NCI-H510A treated with DMSO at 0.1 percent for 48 hours (cell line): ENCODE data around the gene SPDYE2.
"Not testable (repeated sequence)": the region's sequence is repeated elsewhere in the genome, so short reads cannot be mapped to it uniquely, and the experiment has no call there.

Source experiments
- DNase-seq: peaks from one replicate; lab custom pipeline; 2025; lab: John Stamatoyannopoulos, UW

The SPDYE2 gene

DNA sequence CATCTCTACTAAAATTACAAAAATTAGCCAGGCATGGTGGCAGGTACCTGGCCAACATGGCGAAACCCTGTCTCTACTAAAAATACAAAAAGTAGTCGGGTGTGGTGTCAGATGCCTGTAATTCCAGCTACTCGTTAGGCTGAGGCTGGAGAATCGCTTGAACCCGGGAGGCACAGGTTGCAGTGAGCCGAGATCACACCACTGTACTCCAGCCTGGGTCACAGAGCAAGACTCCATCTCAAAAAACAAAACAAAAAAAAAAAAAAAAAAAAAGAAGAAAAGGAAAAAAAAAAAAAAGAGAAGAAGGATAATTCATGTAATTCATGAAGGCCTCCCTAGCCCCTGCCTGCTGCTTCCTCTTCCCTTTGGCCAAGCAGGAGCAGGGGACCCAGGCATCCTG is 10.4 kb upstream of the SPDYE2 start:
- not testable (repeated sequence) for DNase-seq

DNA sequence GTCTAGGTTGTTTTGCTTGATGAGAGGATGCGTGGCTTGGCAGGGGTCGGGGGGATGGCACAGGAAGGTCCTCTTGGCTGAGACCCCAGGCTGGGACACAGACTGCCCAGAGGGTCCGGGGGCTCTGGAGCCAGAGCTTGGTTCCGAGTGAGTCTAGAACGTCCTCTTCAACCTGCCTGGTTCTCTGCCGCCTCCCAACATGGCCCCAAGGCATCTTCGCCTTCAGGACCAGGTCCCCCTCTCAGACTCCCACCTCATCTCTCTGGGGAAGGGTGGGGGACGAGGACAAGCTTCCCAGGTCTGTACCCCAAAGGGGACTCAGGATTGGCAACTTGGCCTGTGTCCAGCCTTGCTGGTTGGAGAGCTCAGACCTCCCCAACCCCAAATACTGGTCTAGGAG is 8.9 kb upstream of the SPDYE2 start:
- DNase-seq = not testable (repeated sequence)

DNA sequence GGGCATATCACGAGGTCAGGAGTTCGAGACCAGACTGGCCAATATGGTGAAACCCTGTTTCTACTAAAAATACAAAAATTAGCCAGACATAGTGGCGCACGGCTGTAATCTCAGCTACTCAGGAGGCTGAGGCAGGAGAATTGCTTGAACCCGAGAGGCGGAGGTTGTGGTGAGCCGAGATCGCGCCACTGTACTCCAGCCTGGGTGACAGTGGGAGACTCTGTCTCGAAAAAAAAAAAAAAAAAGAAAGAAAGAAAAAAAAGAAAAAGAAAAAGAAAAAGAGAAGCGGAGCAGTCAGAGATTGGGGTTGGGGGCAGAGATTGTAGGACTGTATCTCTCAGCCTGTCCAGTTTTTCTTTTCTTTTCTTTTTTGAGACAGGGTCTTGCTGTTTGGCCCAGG is 8.3 kb upstream of the SPDYE2 start:
- DNase-seq = not testable (repeated sequence)

DNA sequence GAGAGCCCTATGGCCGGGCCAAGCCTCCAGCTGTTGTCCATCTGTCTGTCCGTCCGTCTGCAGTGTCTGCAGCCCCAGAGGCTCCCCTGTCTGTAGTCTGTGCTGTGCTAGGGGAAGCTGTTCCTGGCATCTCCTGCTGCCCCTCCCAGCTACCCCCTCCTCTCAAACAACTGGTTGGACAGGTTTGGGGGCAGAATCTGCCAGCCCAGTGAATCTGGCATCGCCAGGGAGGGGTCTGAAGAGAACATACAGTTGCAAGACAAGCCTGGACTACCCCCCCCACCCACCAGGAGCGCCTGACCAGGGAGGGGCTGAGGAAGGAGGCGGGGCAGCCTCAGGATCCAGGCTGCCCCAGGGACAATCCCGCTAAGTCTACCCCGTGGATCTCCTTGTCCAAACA is 7.4 kb upstream of the SPDYE2 start, which contains the start of gene UPK3BL2:
UPK3BL2 (minus strand) TSS at position 101 of the 400 bp plus-strand sequence; CDS start at position 41, 60 bp downstream.
- DNase-seq = not testable (repeated sequence)

DNA sequence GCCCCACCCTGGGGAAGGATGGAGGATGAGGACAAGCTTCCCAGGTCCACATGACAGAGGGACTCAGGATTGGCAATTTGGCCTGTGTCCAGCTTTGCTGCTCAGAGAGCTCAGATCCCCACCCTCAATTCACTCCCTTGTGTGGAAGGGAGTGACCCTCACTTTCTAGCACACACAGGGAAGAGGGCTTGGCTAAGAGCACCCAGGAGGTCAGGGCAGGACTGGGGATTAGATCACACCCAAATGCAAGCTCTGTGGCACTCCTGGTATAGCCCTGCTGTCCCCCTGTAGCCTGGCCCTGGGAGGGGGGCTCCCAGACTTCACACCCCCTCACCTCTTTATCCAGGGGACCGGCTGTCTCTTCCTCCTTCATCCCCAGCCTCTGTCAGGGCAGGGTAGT is 6.7 kb upstream of the SPDYE2 start:
- DNase-seq = not testable (repeated sequence)

DNA sequence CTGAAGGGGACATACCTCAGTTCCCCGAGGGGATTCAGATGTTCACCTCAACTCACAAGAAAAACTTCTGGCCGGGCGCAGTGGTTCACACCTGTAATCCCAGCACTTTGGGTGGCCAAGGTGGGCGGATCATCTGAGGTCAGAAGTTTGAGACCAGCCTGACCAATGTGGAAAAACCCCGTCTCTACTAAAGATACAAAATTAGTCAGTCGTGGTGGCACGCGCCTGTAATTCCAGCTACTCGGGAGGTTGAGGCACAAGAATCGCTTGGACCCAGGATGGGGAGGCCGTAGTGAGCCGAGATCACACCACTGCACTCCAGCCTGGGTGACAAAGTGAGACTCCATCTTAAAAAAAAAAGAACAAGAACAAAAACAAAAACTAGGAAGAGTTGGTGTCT is 5.7 kb upstream of the SPDYE2 start:
- DNase-seq = not testable (repeated sequence)

DNA sequence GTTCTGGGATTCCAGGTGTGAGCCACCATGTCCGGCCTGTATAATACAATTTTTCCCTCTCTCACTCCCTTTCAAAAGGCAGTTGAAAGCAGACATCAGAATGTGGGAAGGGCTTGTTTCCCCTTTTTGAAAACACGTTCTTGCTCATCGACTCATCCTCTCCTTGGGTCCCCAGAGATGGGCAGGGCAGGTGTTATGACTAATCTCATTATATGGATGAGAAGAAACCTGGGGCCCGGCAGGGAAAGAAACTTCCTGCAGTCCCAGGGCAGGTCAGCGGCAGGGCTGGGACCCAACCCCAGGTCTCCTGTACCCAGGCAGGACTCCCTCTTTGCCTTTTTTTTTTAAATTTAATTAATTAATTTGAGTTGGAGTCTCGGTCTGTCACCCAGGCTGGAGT is 4.7 kb upstream of the SPDYE2 start:
- DNase-seq = not testable (repeated sequence)

DNA sequence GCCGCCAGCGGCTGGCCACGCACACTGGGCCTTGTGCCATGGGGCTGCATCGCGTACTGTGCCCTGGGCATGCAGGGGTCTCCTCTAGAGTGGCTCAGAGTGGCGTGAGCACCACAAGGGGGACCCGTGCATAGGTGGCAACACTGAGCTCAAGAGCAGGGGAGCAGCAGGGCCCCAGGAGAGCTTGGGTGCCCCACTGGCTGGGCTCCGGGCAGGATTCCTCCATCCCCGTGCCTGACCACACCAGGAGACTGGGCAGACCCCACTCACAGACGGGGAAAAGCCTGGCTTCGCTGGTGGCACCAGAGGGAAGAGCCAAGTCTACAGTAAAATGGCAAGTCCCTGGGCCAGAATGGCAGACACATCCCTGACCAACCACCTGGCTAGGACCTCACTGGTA is 17.6 kb downstream of the SPDYE2 start:
- DNase-seq = not testable (repeated sequence)

DNA sequence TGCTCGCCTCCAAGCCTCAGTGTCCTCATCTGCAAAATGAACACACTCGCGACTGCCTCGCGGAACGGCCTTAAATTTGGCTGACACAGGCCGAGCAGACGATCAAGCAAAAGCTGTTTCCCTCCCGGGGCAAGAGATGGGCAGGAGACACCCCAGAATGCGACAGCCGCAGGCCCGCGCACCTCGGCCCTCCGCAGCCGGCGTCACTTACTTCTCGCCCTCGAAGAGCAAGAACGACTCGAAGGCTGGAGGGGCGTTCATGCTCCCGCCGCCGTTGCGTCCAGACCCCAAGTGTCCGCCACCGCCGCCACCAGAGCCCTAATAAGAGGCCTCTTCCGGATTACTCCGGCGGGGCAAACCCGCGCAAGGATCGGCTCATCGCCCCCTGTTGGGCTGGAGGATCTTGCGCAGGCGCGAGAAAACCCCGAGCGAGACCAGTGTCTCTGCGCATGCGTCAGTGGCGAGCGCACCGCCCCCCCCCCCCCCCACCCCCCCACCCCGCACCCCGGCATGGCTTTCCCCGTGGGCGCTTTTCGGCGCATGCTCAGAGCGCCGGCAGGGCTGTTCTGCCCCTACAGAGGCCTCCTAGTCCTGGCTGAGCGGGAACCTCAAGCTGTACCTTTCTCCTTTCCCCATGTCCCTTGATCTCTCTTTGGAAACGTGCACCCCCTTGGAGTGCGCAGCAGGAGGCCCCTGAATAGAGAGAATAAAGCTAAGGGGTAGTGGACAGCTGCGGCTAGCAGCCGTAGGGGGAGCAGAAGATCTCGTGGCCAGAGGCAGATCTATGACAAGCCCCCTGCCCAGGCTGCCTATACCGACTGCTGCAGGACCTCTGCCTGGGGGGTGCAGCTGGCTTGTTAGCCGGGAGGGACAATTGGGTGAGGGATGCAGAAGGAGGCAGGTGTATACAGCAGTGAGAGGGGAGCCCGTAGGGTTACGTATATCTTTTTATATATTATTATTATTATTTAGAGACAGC is 21.5 kb downstream of the SPDYE2 start, which contains the start of gene POLR2J3:
POLR2J3 (minus strand) TSS at position 323 of the 979 bp plus-strand sequence; CDS start at position 261, 62 bp downstream.
- DNase-seq = not testable (repeated sequence)

DNA sequence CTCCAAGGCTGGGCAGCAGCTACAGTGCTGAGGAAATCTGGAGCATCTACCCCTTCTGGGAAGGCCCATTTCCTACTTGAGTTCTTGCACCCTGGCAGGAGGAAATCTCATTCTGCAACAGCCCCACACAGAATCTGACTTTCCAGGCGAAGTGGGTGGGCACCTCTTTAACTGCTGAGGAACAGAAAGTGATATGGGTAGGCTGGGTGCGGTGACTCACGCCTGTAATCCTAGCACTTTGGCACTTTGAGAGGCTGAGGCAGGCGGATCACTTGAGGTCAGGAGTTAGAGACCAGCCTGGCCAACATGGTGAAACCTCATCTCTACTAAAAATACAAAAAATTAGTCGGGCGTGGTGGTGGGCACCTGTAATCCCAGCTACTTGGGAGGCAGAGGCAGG is 23.6 kb downstream of the SPDYE2 start:
- not testable (repeated sequence) for DNase-seq

DNA sequence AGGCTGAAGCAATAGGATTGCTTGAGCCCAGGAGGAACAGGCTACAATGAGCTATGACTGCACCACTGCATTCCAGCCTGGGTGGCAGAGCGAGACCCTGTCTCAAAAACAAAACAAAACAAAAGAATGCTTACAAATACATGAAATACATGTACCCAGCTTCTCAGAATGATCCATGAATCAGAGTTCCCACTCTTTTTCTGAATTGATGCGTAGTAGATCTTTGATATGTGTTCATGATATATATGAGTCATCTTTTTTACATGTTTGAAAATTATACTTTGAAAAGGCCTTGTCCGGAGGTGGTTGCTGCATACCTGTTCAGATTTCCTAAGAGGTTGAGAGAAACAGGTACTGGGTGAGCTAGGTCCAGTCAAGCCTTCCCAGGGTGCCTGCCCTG is 25.3 kb downstream of the SPDYE2 start:
- DNase-seq = not testable (repeated sequence)

DNA sequence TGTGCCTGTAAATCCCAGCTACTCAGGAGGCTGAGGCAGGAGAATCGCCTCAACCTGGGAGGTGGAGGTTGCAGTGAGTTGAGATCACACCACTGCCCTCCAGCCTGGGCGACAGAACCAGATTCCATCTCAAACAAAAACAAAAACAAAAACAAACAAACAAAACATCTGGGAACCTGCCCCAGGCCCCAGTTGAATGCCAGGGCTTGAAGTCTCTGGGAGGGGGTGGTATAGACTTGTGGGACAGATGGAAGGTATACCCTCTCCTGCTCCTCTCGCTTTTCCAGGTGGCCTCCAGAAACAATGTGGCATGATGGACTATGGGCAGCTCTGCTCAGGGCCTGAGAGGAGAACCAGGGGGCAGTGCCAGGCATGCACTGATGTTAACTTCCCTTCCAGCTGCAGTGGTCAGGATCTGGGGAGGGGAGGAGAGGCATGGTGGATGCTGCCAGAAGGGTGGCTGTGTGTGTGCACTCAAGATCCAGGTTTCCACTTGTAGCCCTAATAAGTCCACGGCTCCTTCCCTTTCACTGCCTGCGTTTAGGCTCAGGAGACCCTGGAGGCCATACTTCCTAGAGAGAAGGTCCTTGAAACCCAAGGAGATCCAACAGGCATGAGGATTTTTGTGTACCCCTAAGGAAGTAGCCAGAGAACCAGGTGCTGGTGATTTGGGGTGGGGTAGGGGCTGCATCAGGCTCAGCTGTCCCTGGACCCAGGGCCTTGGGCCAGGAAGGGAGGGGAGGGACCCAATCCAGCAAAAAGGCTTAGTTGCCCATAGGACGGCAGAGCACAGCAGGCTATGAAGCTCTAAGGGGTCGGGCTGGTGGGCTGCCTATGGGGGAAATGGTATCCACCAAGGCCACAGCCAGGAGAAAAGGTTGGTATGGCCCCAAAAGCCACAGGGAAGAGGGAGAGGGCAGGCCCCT is 26.6 kb downstream of the SPDYE2 start:
- not testable (repeated sequence) for DNase-seq

DNA sequence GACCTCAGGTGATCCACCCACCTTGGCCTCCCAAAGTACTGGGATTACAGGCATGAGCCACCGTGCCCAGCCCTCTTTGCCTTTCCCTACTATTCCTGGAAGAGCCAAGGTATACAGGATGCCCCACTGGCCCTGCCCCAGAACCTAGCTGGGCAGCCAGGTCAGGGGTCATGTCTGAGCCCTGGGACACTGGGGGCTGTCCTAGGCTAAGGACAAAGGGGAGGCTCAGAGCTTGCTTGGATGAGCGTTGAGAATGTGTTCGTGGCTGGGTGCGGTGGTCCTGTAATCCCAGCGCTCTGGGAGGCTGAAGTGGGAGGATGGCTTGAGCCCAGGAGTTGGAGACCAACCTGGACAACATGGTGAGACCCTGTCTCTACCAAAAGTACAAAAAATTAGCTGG is 27.5 kb downstream of the SPDYE2 start:
- DNase-seq = not testable (repeated sequence)

DNA sequence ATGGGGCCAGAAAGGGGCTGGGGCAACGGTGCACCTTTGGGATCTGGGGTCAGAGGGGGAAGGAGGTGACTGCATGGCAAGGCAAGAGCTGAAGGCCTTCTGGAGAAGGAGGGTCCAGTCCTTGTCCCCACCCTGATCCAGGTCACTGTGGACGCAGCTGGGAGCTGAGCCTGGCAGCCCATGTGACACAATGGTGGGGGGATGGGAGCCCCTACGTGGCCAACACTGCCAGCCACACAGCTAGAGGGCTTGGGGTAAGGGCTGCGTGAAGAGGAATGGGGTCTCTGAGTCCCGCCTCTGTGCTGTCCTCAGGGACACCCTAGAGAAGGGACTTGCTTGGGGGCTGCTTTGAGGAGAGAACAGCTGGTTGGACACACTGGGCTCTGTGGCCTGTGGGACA is 30.7 kb downstream of the SPDYE2 start:
- not testable (repeated sequence) for DNase-seq

DNA sequence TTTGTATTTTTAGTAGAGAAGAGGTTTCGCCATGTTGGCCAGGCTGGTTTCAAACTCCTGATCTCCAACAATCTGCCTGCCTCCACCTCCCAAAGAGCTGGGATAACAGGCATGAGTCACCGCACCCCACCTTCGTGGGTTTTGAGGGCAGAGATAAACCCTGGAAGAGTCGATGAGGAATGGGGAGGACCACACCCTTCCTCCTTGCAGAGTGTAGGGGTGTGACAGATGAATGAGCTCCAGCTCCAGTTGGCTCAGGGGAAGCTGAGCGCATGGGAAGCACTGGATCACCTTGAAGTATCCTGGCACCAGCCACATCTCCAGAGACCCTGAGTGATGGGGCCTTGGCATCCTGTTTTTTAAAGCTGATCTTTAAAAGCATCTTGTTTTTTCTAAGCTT is 32.5 kb downstream of the SPDYE2 start:
- DNase-seq = not testable (repeated sequence)

DNA sequence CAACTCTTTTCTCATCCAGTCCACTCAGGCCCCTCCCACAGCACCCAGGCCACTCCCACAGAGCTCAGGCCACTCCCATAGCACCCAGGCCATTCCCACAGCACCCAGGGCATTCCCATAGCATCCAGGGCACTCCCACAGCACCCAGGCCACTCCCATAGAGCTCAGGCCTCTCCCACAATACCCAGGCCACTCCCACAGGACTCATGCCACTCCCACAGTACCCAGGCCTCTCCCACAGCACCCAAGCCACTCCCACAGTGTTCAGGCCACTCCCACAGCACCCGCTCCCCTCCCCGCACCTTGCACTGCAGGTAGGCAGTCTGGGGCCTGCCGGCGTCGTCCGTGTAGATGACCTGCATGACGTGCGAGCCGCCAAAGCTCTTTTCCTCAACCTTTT is 38.8 kb downstream of the SPDYE2 start:
- not testable (repeated sequence) for DNase-seq

DNA sequence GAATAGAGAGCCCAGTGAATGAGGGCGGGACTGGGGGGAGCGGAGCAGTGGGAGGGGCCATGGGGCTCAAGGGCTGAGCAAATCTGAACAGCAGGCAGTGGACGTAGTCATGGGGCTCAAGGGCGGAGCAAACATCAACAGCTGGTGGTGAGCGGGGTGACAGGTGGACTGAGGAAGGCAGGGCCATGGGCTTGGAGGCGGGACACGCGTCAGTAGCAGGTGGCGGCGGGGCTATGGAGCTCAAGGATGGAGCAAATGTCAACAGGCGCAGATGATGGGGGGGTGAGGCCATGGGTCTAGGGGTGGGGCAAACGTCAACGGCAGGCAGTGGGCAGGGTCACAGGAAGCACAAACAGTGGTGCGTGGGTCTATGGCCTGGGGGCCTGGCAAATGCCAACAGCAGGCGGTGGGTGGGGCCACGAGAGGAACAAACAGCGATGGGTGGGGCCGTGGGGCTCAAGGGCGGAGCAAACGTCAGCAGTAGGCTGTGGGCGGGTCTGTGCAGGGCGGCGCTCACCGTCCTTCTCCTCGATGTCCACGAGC is 41.5 kb downstream of the SPDYE2 start:
- not testable (repeated sequence) for DNase-seq

DNA sequence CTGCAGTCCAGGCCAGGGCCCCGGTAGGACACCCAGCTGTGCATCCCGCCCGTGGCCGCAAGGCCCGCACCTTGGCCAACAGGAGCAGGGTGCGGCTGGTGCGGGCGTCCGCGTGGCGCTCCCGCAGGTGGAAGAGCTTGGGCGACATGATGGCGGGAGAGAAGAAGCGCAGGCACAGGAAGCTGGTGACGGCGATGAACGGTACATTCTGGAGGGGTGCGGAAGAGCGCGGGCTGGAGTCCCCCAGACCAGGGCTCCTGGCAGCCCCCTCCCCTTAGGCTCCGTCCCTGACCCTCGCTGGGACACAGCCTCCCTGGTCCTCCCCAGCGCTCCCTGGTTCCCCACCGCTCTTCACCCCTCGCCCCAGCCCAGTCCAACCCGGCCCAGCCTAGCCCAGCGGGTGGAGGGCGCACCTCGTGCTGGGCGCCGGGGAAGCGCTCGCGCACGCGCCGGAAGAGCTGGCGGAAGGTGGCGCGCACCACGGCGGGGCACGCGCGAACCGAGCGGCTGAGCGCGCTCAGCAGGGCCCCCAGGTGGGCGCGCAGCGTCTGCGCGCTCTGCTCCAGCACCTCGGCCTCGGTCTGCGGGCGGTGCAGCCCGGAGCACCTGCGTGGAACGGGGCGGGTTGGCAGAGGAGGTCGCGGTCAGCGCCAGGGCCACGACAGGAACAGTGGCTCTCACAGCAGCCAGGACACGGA is 42.8 kb downstream of the SPDYE2 start:
- not testable (repeated sequence) for DNase-seq

DNA sequence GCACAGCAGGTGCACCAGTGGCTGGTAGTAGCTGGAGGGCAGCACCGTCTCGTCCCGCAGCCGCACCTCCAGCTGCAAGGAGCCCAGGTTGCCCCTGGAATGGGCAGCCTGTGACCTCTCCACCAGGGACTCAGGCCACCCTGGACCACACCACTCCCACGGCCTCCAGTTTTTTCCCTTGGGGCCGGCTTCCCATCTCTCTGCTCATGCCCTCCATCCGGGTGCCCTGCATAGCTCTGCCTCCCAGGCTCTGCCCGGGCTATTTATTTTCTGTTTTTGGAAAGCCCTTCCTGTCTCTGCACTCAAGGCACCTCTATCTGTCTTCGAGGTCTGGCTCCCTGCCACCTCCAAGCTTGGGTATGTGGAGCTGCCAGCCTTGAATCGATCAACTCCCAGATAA is 45.0 kb downstream of the SPDYE2 start:
- not testable (repeated sequence) for DNase-seq

DNA sequence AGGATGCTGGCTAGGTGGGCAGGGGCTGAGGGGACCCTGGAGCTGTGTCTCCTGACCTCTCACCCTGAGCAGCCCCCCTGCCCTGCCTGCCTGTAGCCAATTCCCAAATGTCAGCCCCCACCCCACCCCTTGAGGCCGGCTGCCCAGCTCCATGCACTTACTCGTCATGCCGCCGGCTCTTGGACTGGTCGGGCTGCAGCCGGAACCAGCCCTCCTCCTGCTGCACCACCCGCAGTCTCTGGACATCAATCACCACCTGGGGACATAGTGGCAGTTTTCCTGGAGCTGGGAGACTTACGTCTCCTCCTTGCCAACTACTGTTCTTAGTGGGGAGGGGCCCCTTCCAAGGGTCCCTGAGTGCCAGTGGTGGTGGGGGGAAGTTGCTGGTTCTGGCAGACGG is 48.7 kb downstream of the SPDYE2 start:
- not testable (repeated sequence) for DNase-seq

DNA sequence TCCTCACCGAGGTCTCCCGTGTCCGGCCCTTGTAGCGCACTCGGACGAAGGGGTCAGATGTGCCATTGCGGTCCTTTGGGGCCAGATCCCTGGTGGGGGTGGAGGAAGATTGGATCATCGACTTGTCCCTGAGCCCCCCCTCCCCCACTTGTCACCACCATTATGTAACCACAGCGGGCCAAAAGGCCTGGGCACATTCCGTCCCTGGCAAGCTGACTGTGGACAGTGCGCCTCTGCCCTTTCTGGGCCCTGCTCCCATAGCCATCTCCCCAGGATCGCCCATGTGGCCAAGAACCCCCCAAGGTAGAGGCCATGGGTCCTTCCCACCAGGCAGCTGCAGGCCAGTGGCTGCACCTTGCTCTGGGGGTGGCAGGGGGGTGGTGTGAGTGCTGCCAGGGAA is 51.3 kb downstream of the SPDYE2 start:
- not testable (repeated sequence) for DNase-seq
